OCI-LY7 (cell line): ENCODE data around the gene CENPP.

Experiments used
- EZH2phosphoT487 ChIP-seq: fragments of 200-600 bp; sonication (generic); IDR thresholded peaks from 2 replicates; pipeline ENCODE4 v1.6.1; 2018; ENCODE audit warnings: low read depth, borderline replicate concordance, mild to moderate bottlenecking, mixed run types, antibody characterized with exemption, low read length, moderate library complexity, mixed read lengths
- TF ChIP-seq, protein P1 (sequence below): fragments of 200-600 bp; sonication (generic); conservative IDR thresholded peaks from 2 replicates; pipeline ENCODE4 v1.5.1; 2014; ENCODE audit warnings: mild to moderate bottlenecking, antibody characterized with exemption, low read length, moderate library complexity, mixed read lengths

DNA sequence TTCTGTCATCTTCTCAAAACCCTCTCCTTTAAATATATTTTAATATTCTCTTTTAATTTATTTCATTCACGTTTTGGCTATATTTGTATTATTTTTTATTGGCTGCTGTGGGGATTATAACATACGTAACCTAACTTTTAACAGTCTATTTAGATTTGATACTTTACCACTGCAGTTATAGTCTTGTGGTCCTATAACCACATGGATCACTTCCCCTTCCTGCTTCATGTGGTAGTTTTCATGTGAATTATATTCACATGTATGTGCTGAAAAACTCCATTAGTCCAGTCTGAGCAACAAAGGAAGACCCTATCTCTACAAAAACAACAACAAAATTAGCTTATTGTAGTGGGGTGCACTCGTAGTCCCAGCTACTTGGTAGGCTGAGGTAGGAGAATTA is 34.3 kb downstream of the CENPP start:
- TF ChIP-seq, protein P1, sequence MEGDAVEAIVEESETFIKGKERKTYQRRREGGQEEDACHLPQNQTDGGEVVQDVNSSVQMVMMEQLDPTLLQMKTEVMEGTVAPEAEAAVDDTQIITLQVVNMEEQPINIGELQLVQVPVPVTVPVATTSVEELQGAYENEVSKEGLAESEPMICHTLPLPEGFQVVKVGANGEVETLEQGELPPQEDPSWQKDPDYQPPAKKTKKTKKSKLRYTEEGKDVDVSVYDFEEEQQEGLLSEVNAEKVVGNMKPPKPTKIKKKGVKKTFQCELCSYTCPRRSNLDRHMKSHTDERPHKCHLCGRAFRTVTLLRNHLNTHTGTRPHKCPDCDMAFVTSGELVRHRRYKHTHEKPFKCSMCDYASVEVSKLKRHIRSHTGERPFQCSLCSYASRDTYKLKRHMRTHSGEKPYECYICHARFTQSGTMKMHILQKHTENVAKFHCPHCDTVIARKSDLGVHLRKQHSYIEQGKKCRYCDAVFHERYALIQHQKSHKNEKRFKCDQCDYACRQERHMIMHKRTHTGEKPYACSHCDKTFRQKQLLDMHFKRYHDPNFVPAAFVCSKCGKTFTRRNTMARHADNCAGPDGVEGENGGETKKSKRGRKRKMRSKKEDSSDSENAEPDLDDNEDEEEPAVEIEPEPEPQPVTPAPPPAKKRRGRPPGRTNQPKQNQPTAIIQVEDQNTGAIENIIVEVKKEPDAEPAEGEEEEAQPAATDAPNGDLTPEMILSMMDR, result no peak
- no peak for TF ChIP-seq EZH2phosphoT487
